ENCODE data around the gene DDX42. TPM values are rescaled to one million over a fixed set of nuclear protein-coding genes. Genes with fewer than 3 reads are reported as not detected.

The DDX42 gene
- total and polyA plus RNA-seq, 2 of the 13 experiments (the other 11 are each of a cell fraction or from before 2014, with no cell fraction given) = 87.2 to 92.9 TPM

GRCh38 chr17:63833026-63833740 is 59.2 kb downstream of the DDX42 start:
- in situ Hi-C loops (cut with HindIII; ENCODE audit: extremely low pct_ligation_motif_present, low pct_unique_long_range_greater_than_20kb) (no loop called here), intact Hi-C loops (cut with micrococcal nuclease; ENCODE audit: unreplicated experiment) (no loop called here)
- ChIA-PET CTCF (ENCODE audit: low intra/inter-chr PET ratio, low total read pairs) (no interaction called here), POLR2A (interaction anchor here (0.9 to 5.2 kb wide), 4 partner anchors 8 to 211 kb away, joined by 3 to 30 read pairs (median 4); partner anchors contain the start of genes CCDC47, DDX42, MAP3K3 and SMARCD2)
- FAIRE-seq (no peak), DNase-seq (ENCODE audit: low spot score) (no peak), ATAC-seq (no peak)
- 0 out of 2 replicates have a peak, but pooled peaks cover 2% of the 10 kb centered on the region for H4K20me1 ChIP-seq (ENCODE audit: insufficient read depth, low read length)
- no TSS peak for BruUV-seq (replicated peaks)
- H3K79me2 ChIP-seq (ENCODE audit: insufficient read depth, low read length) = peaks cover 26% of the 10 kb centered on the region
- H3K9me3 ChIP-seq (ENCODE audit: low read length) = no peaks in the 10 kb centered on the region
- H3K4me1 ChIP-seq (ENCODE audit: insufficient read depth, low read length) = peaks cover 17% of the 10 kb centered on the region
- H3K9ac ChIP-seq (ENCODE audit: insufficient read depth, low read depth, low read length) = no peak overlapping the region
- peaks cover 62 to 87% of the 10 kb centered on the region in 2 experiments for H3K36me3 ChIP-seq (replicated peaks in 1 of 2; ENCODE audit: control insufficient read depth in 1 of 2, insufficient read depth in 2 of 2, low read length in 2 of 2)
- H3K4me2 ChIP-seq (ENCODE audit: low read depth, low read length) = no peak overlapping the region
- no peak overlapping the region for H2AFZ ChIP-seq (ENCODE audit: low read length)
- H3K27ac ChIP-seq (ENCODE audit: extremely low read length, insufficient read depth, low read length) = no peak overlapping the region
- no peak overlapping the region for H3K4me3 ChIP-seq (replicated peaks in 1 of 3; ENCODE audit: insufficient read depth in 1 of 3, low read depth in 2 of 3, low read length in 3 of 3)
- no peaks in the 10 kb centered on the region for H3K27me3 ChIP-seq (ENCODE audit: control insufficient read depth in 1 of 2, insufficient read depth in 2 of 2, low read length in 2 of 2)
- 94% methylated on average over 12 of the region's 14 CpGs for WGBS (ENCODE audit: low lambda C conversion rate)
- TF ChIP-seq SAFB2 (CRISPR knock-in tag; IDR thresholded peaks at IDR 0.05; ENCODE audit: borderline replicate concordance, low read depth) (no peak), RBFOX2 (IDR thresholded peaks at IDR 0.05; ENCODE audit: low read depth, low read length) (peak; percentile 46; the same call in 1 of the 2 replicates), ZNF296 (CRISPR knock-in tag; conservative IDR thresholded peaks at IDR 0.05) (no peak), RBM22 (optimal IDR thresholded peaks at IDR 0.05; ENCODE audit: low read length) (peak; percentile 41), CC2D1A (CRISPR knock-in tag; IDR thresholded peaks at IDR 0.05) (no peak), SNAI1 (CRISPR knock-in tag; IDR thresholded peaks at IDR 0.05; ENCODE audit: borderline replicate concordance) (no peak), ZBTB46 (CRISPR knock-in tag; IDR thresholded peaks at IDR 0.05; ENCODE audit: borderline replicate concordance) (no peak), NCOA5 (CRISPR knock-in tag; IDR thresholded peaks at IDR 0.05) (no peak), ARNTL (CRISPR knock-in tag; IDR thresholded peaks at IDR 0.05) (no peak), ZNF629 (CRISPR knock-in tag; conservative IDR thresholded peaks at IDR 0.05) (no peak), PCBP1 (IDR thresholded peaks at IDR 0.05; ENCODE audit: borderline replicate concordance, low read depth, low read length) (no peak), ZNF17 (CRISPR knock-in tag; IDR thresholded peaks at IDR 0.05) (no peak), ZBTB2 (CRISPR knock-in tag; IDR thresholded peaks at IDR 0.05; ENCODE audit: low read depth) (no peak), JUN (CRISPR knock-in tag; IDR thresholded peaks at IDR 0.05) (no peak), DMAP1 (CRISPR knock-in tag; IDR thresholded peaks at IDR 0.05) (no peak), ZFP36 (IDR thresholded peaks at IDR 0.05; ENCODE audit: borderline replicate concordance, low read depth, low read length, partially characterized antibody) (no peak), MED1 (CRISPR knock-in tag; IDR thresholded peaks at IDR 0.05) (no peak), ZMAT3 (CRISPR knock-in tag; conservative IDR thresholded peaks at IDR 0.05) (no peak)
- TF ChIP-seq, protein P1, sequence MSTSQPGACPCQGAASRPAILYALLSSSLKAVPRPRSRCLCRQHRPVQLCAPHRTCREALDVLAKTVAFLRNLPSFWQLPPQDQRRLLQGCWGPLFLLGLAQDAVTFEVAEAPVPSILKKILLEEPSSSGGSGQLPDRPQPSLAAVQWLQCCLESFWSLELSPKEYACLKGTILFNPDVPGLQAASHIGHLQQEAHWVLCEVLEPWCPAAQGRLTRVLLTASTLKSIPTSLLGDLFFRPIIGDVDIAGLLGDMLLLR (CRISPR knock-in tag; IDR thresholded peaks at IDR 0.05) = 0 out of 2 replicates have a peak, but pooled peaks have one; percentile 32
- TF ChIP-seq, protein P2, sequence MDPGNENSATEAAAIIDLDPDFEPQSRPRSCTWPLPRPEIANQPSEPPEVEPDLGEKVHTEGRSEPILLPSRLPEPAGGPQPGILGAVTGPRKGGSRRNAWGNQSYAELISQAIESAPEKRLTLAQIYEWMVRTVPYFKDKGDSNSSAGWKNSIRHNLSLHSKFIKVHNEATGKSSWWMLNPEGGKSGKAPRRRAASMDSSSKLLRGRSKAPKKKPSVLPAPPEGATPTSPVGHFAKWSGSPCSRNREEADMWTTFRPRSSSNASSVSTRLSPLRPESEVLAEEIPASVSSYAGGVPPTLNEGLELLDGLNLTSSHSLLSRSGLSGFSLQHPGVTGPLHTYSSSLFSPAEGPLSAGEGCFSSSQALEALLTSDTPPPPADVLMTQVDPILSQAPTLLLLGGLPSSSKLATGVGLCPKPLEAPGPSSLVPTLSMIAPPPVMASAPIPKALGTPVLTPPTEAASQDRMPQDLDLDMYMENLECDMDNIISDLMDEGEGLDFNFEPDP (CRISPR knock-in tag; conservative IDR thresholded peaks at IDR 0.05) = 0 out of 2 replicates have a peak, but pooled peaks have one; percentile 11
